ENCODE measurements around the gene PRR33. TPM values are rescaled to one million over a fixed set of nuclear protein-coding genes. Genes with fewer than 3 reads are reported as not detected.

PRR33 gene
- total and polyA plus RNA-seq, 10 of the 15 experiments (the other 5 are each of a cell fraction or from before 2014, with no cell fraction given), result 0.02 to 1.0 (median 0.38) TPM; not detected in 6

DNA sequence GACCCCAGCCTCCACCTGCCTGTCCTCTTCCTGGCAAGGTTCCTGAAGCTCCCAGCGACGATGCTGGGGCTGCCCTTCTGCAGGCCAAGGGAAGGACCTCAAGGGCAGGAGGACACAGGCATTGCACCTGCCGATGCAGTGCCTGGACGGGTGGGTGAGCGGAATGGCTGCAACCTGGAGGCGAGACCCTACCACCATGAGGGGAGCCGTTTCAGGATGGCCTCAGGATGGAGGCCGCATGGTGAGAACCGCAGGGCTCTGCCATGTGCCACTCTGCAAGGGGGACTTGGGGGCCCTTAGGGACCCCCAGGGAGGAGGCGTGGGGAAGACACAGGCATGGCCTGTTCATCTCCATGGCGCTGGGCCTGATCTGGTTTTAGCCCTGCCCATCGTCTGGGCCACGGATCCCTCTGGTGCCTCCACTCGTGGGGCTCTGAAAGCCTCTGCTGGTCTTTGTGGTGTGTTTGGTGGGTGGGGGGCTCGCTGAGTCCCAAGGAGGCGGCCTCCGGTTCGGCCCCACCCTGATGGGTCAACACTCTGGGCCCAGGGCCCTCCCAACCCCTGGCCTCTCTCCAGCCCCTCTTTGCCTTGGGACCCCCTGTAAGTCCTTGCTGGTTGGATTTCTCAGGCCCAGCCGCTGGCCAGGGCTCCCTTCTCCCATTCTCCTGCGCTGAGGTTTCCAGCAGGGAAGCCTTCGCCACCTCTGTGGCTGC lies 40.1 kb downstream of the PRR33 start:
- BruUV-seq (replicated peaks), result no TSS peak
- FAIRE-seq, result no peak
- H3K4me3 ChIP-seq, result no peak overlapping the region
- no peaks in the 10 kb centered on the region for H3K9me3 ChIP-seq (replicated peaks; ENCODE audit: control insufficient read depth, insufficient read depth, low read length)
- H3K79me2 ChIP-seq (ENCODE audit: control insufficient read depth, insufficient read depth, low read length), result peaks cover 46% of the 10 kb centered on the region
- peak overlapping the region; percentile 100 for H3K4me2 ChIP-seq (ENCODE audit: control insufficient read depth, insufficient read depth)
- ChIA-PET SMC1A (ENCODE audit: uncharacterized antibody, unreplicated experiment) (interaction anchor here (0.6 to 1.9 kb wide), 4 partner anchors 15 to 300 kb away, joined by 3 to 6 read pairs (median 5); no protein-coding TSS in a partner anchor), RAD21 (ENCODE audit: unreplicated experiment) (interaction anchor here (1.2 to 1.8 kb wide), 5 partner anchors 12 to 300 kb away, joined by 3 to 10 read pairs (median 5); partner anchors contain the start of gene TNNI2), POLR2A (no interaction called here), CTCF (interaction anchor here (0.7 to 5.5 kb wide), 6 partner anchors 31 to 300 kb away, joined by 3 to 23 read pairs (median 6); no protein-coding TSS in a partner anchor)
- 63% methylated on average over 21 of the region's 21 CpGs for WGBS (ENCODE audit: insufficient coverage, insufficient replicate concordance, low lambda C conversion rate, missing lambda C conversion rate)
- in situ Hi-C loops (cut with MboI), result loop anchor here (5.0 to 10.0 kb wide), 2 partner anchors 531 to 1007 kb away; partner anchors contain the start of genes POLR2L and TSPAN4
- H3K9ac ChIP-seq (ENCODE audit: control insufficient read depth, insufficient read depth, low read length), result peak overlapping the region; percentile 92; the same call in 1 of the 2 replicates
- no peak for DNase-seq (ENCODE audit: low read depth, low spot score)
- H3K27ac ChIP-seq (ENCODE audit: control insufficient read depth, insufficient read depth), result peak overlapping the region; percentile 99
- peaks cover 52% of the 10 kb centered on the region for H3K4me1 ChIP-seq (ENCODE audit: control insufficient read depth, insufficient read depth, low read length)
- no peak overlapping the region for H2AFZ ChIP-seq (ENCODE audit: control insufficient read depth, low read depth, low read length)
- no peak for ATAC-seq
- H3K27me3 ChIP-seq (replicated peaks in 1 of 2; ENCODE audit: control insufficient read depth in 2 of 2, insufficient read depth in 2 of 2, low read length in 1 of 2), result no peaks in the 10 kb centered on the region
- intact Hi-C loops (cut with micrococcal nuclease; ENCODE audit: unreplicated experiment), result loop anchor here (5.0 kb wide), 2 partner anchors 531 to 551 kb away; partner anchors contain the start of gene TSSC4
- H4K20me1 ChIP-seq (ENCODE audit: control insufficient read depth, insufficient read depth), result peaks cover 8% of the 10 kb centered on the region; the same call in 1 of the 2 replicates
- H3K36me3 ChIP-seq (ENCODE audit: control insufficient read depth in 2 of 2, insufficient read depth in 2 of 2, low read length in 1 of 2), result peaks cover 0 to under 1% of the 10 kb centered on the region in 2 experiments; a peak in 1 of 4 replicates
- TF ChIP-seq RCOR1 (conservative IDR thresholded peaks at IDR 0.05; ENCODE audit: low read depth, low read length) (no peak), CEBPB (IDR thresholded peaks at IDR 0.05; ENCODE audit: borderline replicate concordance in 1 of 2, low read depth in 2 of 2, low read length in 2 of 2) (no peak), SMARCA5 (IDR thresholded peaks at IDR 0.05) (peak; percentile 95)
- TF ChIP-seq, protein P1, sequence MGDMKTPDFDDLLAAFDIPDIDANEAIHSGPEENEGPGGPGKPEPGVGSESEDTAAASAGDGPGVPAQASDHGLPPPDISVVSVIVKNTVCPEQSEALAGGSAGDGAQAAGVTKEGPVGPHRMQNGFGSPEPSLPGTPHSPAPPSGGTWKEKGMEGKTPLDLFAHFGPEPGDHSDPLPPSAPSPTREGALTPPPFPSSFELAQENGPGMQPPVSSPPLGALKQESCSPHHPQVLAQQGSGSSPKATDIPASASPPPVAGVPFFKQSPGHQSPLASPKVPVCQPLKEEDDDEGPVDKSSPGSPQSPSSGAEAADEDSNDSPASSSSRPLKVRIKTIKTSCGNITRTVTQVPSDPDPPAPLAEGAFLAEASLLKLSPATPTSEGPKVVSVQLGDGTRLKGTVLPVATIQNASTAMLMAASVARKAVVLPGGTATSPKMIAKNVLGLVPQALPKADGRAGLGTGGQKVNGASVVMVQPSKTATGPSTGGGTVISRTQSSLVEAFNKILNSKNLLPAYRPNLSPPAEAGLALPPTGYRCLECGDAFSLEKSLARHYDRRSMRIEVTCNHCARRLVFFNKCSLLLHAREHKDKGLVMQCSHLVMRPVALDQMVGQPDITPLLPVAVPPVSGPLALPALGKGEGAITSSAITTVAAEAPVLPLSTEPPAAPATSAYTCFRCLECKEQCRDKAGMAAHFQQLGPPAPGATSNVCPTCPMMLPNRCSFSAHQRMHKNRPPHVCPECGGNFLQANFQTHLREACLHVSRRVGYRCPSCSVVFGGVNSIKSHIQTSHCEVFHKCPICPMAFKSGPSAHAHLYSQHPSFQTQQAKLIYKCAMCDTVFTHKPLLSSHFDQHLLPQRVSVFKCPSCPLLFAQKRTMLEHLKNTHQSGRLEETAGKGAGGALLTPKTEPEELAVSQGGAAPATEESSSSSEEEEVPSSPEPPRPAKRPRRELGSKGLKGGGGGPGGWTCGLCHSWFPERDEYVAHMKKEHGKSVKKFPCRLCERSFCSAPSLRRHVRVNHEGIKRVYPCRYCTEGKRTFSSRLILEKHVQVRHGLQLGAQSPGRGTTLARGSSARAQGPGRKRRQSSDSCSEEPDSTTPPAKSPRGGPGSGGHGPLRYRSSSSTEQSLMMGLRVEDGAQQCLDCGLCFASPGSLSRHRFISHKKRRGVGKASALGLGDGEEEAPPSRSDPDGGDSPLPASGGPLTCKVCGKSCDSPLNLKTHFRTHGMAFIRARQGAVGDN (IDR thresholded peaks at IDR 0.05), result 0 out of 2 replicates have a peak, but pooled peaks have one; percentile 38
